Colon (tissue), 2 donors: ENCODE measurements around the gene CLEC4D.
"Not testable (repeated sequence)": the region's sequence is repeated elsewhere in the genome, so short reads cannot be mapped to it uniquely, and the experiment has no call there.

Source experiments
- FAIRE-seq: peaks from 2 replicates; lab custom pipeline; 2012; peaks lifted over from hg19 to GRCh38; lab: Jason Lieb, UNC
- donor health status: control.
- donor health status: control.

CLEC4D gene

GRCh38 chr12:8513256-8513655, at the start of gene CLEC4D:
Gene CLEC4D, plus strand, starts transcription at chr12:8513503. Its CDS starts 230 bp downstream, at chr12:8513733.
- FAIRE-seq = no peak

- FAIRE-seq = no peak
Measured at GRCh38 chr12:8465301-8465996, 47.9 kb upstream of the CLEC4D start.

GRCh38 chr12:8466241-8466640, 47.1 kb upstream of the CLEC4D start:
- no peak for FAIRE-seq

GRCh38 chr12:8471090-8471489, 42.2 kb upstream of the CLEC4D start:
- FAIRE-seq = no peak

DNA sequence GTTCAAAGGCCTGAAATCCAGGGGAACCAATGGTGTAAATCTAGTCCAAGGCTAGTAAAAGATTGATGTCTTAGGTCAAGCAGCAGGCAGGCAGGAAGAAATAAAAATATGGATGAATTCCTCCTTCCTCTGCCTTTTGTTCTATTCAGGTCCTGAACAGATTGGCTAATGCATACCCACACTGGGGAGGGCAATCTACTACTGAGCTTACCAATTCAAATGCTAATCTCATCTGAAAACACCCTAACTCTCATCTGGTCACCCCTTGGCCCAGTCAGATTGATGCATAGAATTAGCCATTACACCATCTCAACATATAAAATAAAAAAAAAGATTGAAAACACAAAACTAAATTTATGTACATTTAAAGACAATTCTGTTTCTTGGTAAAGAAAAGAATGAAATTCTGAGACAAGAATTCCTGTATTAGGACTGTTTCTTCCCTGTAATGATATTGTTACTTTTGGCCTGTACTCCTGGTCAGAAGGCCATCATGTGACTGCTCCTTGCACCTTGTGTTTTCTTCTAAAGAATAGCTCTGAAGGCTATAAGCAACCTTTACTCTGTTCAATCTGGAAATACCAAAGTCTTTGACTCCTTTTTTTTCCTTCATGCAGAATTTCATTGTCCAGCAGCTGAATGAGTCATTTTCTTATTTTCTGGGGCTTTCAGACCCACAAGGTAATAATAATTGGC, 37.6 kb upstream of the CLEC4D start:
- FAIRE-seq = no peak

GRCh38 chr12:8482571-8483061, 30.7 kb upstream of the CLEC4D start:
- FAIRE-seq = no peak

DNA sequence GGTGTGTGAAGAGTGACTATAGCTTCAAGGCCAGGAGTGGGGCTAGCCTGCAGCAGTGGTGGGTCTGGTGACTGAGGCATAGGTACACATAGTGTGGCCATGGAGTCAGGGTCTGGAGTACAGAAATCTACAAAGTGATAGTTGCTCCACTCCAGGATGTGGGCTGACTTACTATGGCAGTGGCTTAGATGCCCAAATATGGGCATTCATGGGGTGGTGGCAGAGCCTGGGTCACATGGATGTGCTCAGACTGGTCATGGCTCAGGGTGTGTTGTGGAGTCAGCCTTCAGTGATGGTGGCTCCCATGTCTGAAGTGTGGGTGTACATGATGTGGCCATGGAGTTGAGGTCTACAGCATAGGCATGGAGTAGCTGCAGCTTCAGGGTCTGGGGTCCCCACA, 30.2 kb upstream of the CLEC4D start:
- no peak for FAIRE-seq

DNA sequence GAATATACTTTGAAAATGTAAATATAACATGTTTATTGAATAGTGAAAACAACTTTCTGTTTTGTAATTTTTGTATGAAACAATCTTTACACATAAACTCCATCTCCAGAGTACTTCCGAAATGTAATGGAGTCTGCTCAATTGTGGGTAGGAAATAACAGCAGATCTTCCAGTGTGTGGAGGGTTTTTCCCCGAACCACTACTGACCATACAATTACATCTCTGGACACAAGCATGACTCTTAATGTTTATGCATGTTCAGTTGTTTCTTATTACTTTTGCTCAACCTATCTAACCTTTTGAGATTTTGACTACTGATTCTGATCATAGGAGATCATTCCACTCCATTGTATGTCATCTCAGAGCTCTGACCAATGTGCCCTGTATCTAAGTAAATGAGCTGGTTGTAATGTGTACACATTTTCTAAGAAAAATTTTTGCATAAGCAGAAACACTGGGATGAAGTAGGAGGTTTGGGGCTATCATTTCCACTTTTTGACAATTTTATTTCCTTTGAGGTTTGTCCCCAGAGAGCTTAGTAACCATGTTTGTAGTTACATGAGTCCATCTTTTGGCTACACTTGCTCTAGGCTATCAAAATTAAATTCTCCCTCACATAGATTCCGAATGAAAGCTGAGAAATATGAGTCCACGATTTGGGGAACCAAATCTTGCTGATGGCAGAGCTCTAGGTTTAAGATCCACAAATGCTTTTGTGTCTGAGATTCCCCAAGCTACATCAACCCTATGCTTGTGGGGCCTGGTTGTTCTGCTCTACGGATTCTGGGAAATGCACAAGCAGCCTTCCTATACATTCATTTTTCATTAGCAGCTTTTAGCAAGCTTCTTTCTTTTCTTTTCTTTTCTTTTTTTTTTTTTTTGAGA, 21.4 kb upstream of the CLEC4D start:
- no peak for FAIRE-seq

- no peak for FAIRE-seq
Measured at GRCh38 chr12:8493084-8493483, 20.2 kb upstream of the CLEC4D start.

GRCh38 chr12:8495671-8496070, 17.6 kb upstream of the CLEC4D start:
- not testable (repeated sequence) for FAIRE-seq

GRCh38 chr12:8496074-8496473, 17.2 kb upstream of the CLEC4D start:
- FAIRE-seq = not testable (repeated sequence)

GRCh38 chr12:8499616-8500015, 13.7 kb upstream of the CLEC4D start:
- FAIRE-seq = no peak

DNA sequence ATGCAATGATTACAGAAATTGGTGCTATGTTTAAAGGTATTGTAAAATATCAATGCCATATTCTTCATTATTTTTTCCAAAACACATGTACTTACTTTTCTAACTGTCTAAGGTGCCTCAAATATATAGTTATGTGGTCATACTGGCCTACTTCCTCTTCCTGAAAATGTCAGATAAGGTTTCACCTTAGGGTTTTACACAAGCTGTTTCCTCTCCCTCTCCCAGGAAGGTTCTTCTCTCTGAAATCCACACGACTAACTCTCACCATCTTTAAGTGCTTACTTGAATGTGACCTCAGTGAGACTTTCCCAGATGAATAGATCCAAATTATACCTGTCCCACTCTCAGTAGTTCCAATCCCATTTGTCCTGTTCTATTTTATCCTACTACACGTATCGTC, 11.6 kb upstream of the CLEC4D start:
- no peak for FAIRE-seq

GRCh38 chr12:8504351-8504750, 9.0 kb upstream of the CLEC4D start:
- FAIRE-seq = no peak

DNA sequence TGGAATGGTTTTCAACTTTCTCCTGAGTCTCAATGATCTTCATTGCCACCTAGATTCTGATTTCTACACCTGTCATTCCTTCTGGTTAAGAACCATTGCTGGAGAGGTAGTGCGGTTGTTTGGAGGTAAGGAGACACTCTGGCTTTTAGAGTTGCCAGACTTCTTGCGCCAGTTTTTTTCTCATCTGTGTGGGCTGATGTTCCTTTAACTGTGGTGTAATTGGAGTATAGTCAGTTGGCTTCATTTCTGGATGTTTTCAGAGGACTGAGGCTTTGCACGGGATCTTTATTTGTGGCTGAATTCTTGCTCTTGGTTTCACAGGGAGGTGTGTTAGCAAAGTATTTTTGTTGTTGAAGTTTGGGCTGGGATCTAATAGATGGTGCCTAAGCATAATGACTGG, 5.7 kb upstream of the CLEC4D start:
- no peak for FAIRE-seq

DNA sequence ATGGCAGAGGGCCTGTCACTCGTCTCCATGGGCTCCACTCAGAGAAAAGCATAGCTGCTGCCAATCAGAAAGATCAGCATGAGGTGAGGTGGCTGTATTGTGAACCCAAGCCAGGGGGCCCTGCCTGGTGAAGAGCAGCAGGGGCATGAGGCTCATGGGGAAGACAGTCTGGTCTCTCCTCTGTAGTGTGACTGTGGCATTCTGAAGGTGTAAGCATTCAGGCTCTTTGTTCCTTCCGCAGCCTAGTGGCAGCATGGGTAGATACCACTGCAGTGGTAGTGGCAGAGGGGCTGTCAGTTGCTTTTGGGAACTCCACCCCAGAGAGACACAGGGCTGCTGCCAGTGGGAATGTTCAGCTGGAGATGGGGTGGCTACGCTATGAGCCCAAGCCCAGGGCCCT, 5.1 kb upstream of the CLEC4D start:
- no peak for FAIRE-seq

DNA sequence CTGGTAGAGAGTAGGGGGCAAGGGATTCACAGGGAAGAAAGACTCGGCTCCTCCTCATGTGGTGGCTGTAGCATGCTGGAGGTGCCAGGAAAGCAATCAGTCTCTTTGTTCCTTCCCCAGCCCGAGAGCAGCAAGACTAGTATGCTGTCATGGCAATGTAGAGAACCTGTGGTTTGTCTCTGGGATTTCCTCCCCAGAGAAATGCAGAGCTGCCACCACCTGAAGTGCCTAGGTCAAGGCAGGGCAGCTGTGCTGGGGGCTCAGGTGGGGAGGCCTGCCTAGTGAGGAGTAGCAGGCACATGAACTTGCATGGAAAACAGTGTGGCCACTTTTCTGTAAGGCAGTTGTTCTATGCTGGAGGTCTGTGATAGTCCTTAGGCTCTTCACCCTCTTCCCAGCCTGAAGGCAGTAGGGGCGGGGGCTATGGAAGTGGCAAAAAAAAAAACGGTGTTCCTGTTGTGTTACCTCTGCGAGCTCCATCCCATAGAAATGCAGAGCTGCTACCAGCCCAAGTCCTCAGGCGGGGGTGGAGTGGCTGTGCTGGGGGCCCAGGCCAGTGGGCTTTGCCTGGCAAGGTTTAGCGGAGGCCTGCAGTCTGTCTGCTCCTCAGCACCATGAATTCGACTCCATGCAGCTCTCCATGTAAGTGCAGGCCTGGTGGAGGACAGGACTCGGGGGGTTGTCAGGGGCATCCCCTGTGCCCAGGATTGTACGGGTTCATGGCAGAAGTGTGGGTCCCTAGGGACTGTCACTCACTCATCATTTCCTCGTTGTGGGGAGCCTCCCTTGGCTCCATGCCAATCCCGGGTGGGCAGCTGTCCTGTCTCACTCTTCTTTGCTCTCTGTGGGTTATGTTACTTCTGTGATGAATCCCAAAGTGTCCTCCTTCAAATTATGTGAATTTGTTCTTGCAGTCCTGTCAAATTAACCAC, 4.1 kb upstream of the CLEC4D start:
- FAIRE-seq = no peak

DNA sequence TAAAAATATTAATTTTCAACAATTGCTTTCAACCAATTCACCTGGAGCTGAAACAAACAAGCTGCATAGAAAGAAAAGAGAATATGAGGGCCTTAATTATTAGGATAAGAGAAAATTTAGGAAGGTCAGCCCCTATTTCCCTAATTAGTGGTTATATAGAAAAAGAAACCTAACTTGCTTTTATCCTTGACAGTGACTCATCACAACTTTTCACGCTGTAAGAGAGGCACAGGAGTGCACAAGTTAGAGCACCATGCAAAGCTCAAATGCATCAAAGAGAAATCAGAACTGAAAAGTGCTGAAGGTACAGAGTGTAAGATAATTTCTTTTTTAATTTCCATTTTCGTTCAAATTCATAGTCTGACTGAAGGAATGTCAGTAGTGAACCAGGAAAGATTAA, 4.7 kb downstream of the CLEC4D start:
- no peak for FAIRE-seq

GRCh38 chr12:8519171-8519570, 5.9 kb downstream of the CLEC4D start:
- FAIRE-seq = no peak

GRCh38 chr12:8527250-8528130, 14.2 kb downstream of the CLEC4D start:
- FAIRE-seq = no peak

GRCh38 chr12:8532045-8532444, 18.7 kb downstream of the CLEC4D start:
- FAIRE-seq = no peak
